Hepatocyte (in vitro differentiated cells): ENCODE results near the gene THSD4. TPM values are rescaled to one million over a fixed set of nuclear protein-coding genes. Genes with fewer than 3 reads are reported as not detected.

Experiments
- DNase-seq: peaks from one replicate; pipeline ENCODE4 v3.0.0-alpha.2; 2016; ENCODE audit warnings: low spot score
- H2AFZ ChIP-seq: fragments of 200-600 bp; sonication (generic); 2 replicates; pipeline ENCODE4 v1.6.0; 2016; ENCODE audit warnings: antibody characterized with exemption, mild to moderate bottlenecking
- H3K27ac ChIP-seq: fragments of 200-600 bp; sonication (generic); 2 replicates; pipeline ENCODE4 v1.5.1; 2016; ENCODE audit warnings: mild to moderate bottlenecking
- H3K27me3 ChIP-seq: fragments of 200-600 bp; sonication (generic); 2 replicates; pipeline ENCODE4 v1.6.1; 2016
- H3K36me3 ChIP-seq: fragments of 200-600 bp; sonication (generic); replicated peaks from 2 replicates; pipeline ENCODE4 v1.5.1; 2016; ENCODE audit warnings: low read depth; ENCODE audit not compliant: insufficient read depth
- H3K4me1 ChIP-seq: fragments of 200-600 bp; sonication (generic); 2 replicates; pipeline ENCODE4 v1.5.1; 2016; ENCODE audit warnings: mild to moderate bottlenecking, moderate library complexity; ENCODE audit not compliant: insufficient read depth
- H3K4me2 ChIP-seq: fragments of 200-600 bp; sonication (generic); 2 replicates; pipeline ENCODE4 v1.6.0; 2016
- H3K4me3 ChIP-seq: fragments of 200-600 bp; sonication (generic); 2 replicates; pipeline ENCODE4 v1.5.1; 2016; ENCODE audit warnings: mild to moderate bottlenecking
- H3K79me2 ChIP-seq: fragments of 200-600 bp; sonication (generic); 2 replicates; pipeline ENCODE4 v1.6.0; 2017; ENCODE audit warnings: mild to moderate bottlenecking
- H3K9me2 ChIP-seq: fragments of 200-600 bp; sonication (generic); replicated peaks from 2 replicates; pipeline ENCODE4 v1.6.0; 2017; ENCODE audit warnings: mild to moderate bottlenecking; ENCODE audit not compliant: insufficient read depth
- H3K9me3 ChIP-seq: fragments of 200-600 bp; sonication (generic); 2 replicates; pipeline ENCODE4 v1.5.1; 2016; ENCODE audit warnings: low read depth, mild to moderate bottlenecking
- H4K20me1 ChIP-seq: fragments of 200-600 bp; sonication (generic); 2 replicates; pipeline ENCODE4 v1.6.0; 2016; ENCODE audit warnings: mild to moderate bottlenecking; ENCODE audit not compliant: insufficient read depth, poor library complexity, severe bottlenecking
- EZH2 ChIP-seq: fragments of 200-600 bp; sonication (generic); IDR thresholded peaks from 2 replicates; pipeline ENCODE4 v1.6.1; 2016; ENCODE audit warnings: antibody characterized with exemption, mild to moderate bottlenecking, borderline replicate concordance
- EZH2phosphoT487 ChIP-seq: fragments of 200-600 bp; sonication (generic); IDR thresholded peaks from one replicate; pipeline ENCODE4 v1.6.1; 2018; ENCODE audit warnings: antibody characterized with exemption, mild to moderate bottlenecking, low read depth, moderate library complexity; ENCODE audit not compliant: unreplicated experiment, severe bottlenecking
- WGBS: methylation state at CpG from one replicate; pipeline ENCODE4 v1.1.6; 2016; ENCODE audit warnings: low lambda C conversion rate; ENCODE audit errors: missing lambda C conversion rate; 5-methylcytosine and 5-hydroxymethylcytosine counted together
- polyA plus RNA-seq: library from polyadenylated mRNA; unstranded; fragments of >200 nt; fragmentation: Nextera tagmentation; extraction: Ambion mirVana; gene quantifications from 2 replicates; pipeline ENCODE4 v1.2.1, GENCODE V29; 2016
- total RNA-seq: library from RNA; depleted of rRNA; stranded (reverse); fragments of >200 nt; gene quantifications from 2 replicates; pipeline ENCODE4 v1.2.3, GENCODE V29; 2014
- TF ChIP-seq, protein P1 (sequence below): fragments of 200-600 bp; sonication (generic); IDR thresholded peaks from 2 replicates; pipeline ENCODE4 v1.5.1; 2016; ENCODE audit warnings: antibody characterized with exemption, mild to moderate bottlenecking; ENCODE audit not compliant: poor library complexity

The THSD4 gene
- total and polyA plus RNA-seq, 2 experiments from 2014 or later: 4.3 to 7.0 TPM

DNA sequence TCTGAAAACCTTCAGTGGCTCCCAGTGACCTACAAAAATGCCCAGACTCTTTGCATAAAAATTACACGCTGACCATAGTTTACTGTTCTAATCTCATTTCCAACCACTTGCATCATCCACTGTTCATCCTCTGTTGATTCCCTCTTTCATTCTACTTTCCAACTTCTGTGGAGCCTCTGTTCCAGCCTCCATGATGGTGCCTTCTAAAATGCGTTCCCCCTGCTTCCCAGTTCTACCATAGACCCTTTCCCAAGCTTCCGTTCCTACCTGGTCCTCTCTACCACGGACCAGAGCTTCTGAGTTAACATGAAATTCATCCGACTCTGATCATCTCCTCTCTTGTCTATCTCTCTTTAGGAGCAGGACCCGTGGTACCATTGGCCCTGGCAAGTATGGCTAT is 127.0 kb downstream of the THSD4 start:
- no peaks in the 10 kb centered on the region for H3K9me2 ChIP-seq
- H3K79me2 ChIP-seq: no peaks in the 10 kb centered on the region
- H3K27ac ChIP-seq: no peak overlapping the region

DNA sequence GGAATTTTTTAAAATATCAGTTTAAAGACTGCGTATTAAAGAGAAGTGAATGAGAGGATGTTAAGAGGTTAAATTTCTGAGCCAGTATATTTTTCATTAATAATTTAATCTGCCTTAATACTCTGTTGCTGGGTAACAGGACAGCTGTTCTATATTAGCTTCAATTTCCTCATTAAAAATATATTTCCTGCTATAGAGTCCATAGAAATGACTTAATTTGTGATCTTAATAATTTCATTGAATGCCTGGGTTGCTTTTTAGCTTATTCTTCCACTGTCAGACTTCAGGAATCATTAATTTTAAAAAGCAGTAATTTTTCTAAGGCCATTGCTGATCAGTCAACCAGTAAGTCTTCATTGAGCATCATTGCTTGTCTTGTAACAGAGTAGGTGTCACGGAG is 129.0 kb downstream of the THSD4 start:
- H3K79me2 ChIP-seq: no peaks in the 10 kb centered on the region
- H3K4me3 ChIP-seq: no peak overlapping the region
- no peak for DNase-seq
- no peak for TF ChIP-seq EZH2
- TF ChIP-seq, protein P1, sequence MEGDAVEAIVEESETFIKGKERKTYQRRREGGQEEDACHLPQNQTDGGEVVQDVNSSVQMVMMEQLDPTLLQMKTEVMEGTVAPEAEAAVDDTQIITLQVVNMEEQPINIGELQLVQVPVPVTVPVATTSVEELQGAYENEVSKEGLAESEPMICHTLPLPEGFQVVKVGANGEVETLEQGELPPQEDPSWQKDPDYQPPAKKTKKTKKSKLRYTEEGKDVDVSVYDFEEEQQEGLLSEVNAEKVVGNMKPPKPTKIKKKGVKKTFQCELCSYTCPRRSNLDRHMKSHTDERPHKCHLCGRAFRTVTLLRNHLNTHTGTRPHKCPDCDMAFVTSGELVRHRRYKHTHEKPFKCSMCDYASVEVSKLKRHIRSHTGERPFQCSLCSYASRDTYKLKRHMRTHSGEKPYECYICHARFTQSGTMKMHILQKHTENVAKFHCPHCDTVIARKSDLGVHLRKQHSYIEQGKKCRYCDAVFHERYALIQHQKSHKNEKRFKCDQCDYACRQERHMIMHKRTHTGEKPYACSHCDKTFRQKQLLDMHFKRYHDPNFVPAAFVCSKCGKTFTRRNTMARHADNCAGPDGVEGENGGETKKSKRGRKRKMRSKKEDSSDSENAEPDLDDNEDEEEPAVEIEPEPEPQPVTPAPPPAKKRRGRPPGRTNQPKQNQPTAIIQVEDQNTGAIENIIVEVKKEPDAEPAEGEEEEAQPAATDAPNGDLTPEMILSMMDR: no peak
- no peak for TF ChIP-seq EZH2phosphoT487
- no peak overlapping the region for H3K4me2 ChIP-seq
- 95% methylated on average over 2 of the region's 2 CpGs for WGBS
- H3K9me3 ChIP-seq: no peaks in the 10 kb centered on the region
- peaks cover 21% of the 10 kb centered on the region for H3K4me1 ChIP-seq
- no peak overlapping the region for H2AFZ ChIP-seq
- H3K9me2 ChIP-seq: no peaks in the 10 kb centered on the region
- no peaks in the 10 kb centered on the region for H4K20me1 ChIP-seq
- H3K27ac ChIP-seq: no peak overlapping the region
- H3K27me3 ChIP-seq: no peaks in the 10 kb centered on the region
- H3K36me3 ChIP-seq: no peaks in the 10 kb centered on the region

More for the DNA sequence above, 127.0 kb downstream of the THSD4 start:
- H3K4me2 ChIP-seq: no peak overlapping the region
- H3K9me3 ChIP-seq: no peaks in the 10 kb centered on the region
- no peak overlapping the region for H3K4me3 ChIP-seq
- no peaks in the 10 kb centered on the region for H3K27me3 ChIP-seq
- no peaks in the 10 kb centered on the region for H4K20me1 ChIP-seq
- no peak for DNase-seq
- H2AFZ ChIP-seq: no peak overlapping the region
- WGBS: 93% methylated on average over 6 of the region's 6 CpGs
- peaks cover 24% of the 10 kb centered on the region for H3K4me1 ChIP-seq
- no peak for TF ChIP-seq EZH2phosphoT487
- TF ChIP-seq EZH2: no peak
- TF ChIP-seq, protein P1: no peak
- no peaks in the 10 kb centered on the region for H3K36me3 ChIP-seq

DNA sequence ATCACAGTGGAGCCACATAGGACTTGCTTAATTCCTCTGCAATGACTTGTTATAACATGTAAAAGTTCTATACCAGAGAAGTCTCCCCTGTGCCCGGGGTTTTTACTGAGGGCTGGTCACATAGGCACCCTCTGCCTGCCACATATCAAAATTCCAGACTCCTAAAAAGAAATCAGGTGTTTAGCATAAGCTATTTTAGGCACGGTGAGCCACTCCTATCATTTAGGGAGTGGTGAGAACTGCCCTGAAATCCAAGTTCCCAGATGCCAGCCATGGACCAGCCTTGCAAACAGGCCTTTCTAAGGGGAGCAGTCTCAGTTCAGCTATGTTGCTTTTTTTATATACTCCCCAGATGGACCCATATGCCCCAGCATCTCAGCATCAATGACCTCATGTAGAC is 130.3 kb downstream of the THSD4 start:
- Histone ChIP-seq H3K9me2 (no peaks in the 10 kb centered on the region), H3K4me3 (no peak overlapping the region), H2AFZ (no peak overlapping the region), H3K27ac (no peak overlapping the region), H3K9me3 (no peaks in the 10 kb centered on the region), H3K36me3 (no peaks in the 10 kb centered on the region), H3K4me1 (peaks cover 10% of the 10 kb centered on the region), H3K79me2 (no peaks in the 10 kb centered on the region), H3K4me2 (no peak overlapping the region), H3K27me3 (no peaks in the 10 kb centered on the region), H4K20me1 (no peaks in the 10 kb centered on the region)
- no peak for DNase-seq
- no peak for TF ChIP-seq EZH2
- TF ChIP-seq, protein P1: no peak
- TF ChIP-seq EZH2phosphoT487: no peak
- 90% methylated on average over 2 of the region's 2 CpGs for WGBS

DNA sequence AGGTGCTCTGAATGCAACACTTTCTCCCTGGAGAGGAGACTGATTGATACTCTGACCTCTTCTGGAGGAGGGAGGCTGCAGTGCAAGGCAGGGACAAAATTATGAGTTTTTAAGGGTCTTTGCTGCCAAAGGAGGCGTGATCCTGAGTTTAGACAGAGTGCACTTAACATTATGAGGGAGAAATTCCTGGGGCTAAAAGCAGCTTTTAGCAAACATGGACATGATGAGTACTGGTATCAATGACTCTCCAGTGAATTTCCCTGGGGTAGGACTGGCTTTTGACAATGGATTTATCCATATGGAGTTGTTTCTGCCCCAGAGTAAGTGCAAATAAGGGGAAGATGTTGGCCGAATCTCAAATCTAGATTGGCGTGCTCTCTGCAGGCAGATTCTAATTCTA is 133.1 kb downstream of the THSD4 start:
- Histone ChIP-seq H4K20me1 (no peaks in the 10 kb centered on the region), H3K4me2 (no peak overlapping the region), H3K27ac (no peak overlapping the region), H3K27me3 (no peaks in the 10 kb centered on the region), H3K9me2 (no peaks in the 10 kb centered on the region), H2AFZ (no peak overlapping the region), H3K4me1 (peaks cover 26% of the 10 kb centered on the region), H3K9me3 (no peaks in the 10 kb centered on the region), H3K36me3 (no peaks in the 10 kb centered on the region), H3K4me3 (no peak overlapping the region), H3K79me2 (no peaks in the 10 kb centered on the region)
- TF ChIP-seq, protein P1: no peak
- TF ChIP-seq EZH2: no peak
- TF ChIP-seq EZH2phosphoT487: no peak
- DNase-seq: no peak
- WGBS: 63% methylated on average over 3 of the region's 3 CpGs
